ENCODE results near the gene A1BG. TPM values are rescaled to one million over a fixed set of nuclear protein-coding genes. Genes with fewer than 3 reads are reported as not detected.

The A1BG gene
- total RNA-seq, 2 donors from 2014 or later: 3.6 to 4.7 TPM

DNA sequence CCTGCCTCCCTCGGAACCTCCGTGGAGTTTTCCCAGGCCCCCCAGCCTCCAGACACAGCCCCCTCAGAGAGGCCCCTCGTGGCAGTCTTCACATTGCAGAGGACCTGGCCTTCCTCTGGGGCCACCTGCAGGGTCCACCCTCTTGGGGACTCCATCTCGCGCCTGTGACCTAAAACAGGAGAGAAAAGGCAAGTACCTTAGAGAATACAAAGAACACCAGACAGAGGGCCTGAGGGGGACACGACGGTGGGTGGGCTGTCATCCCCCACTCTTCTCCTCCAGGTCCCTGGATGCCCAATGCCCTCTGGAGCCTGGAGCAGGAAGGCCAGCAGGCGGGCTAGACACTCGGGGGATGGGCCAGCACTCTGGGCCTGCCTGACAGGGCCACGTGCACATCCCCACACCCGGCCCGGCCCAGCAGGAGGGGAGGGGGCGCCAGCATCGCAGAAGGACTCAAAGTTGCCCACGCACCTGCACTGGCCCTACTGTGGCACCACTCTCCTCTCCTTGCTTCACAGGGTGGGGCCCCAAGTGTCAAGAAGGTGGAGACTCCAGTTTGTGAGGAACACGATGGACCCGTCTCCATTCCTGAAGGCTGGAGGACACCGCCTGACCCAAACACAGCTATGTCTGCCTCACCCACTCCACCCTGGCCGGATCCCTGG, 4.3 kb upstream of the A1BG start:
- Histone ChIP-seq H3K27ac (no peak overlapping the region), H3K9me3 (no peaks in the 10 kb centered on the region), H3K4me3 (no peak overlapping the region), H3K27me3 (peaks cover 5% of the 10 kb centered on the region), H3K4me1 (peaks cover 3% of the 10 kb centered on the region), H3K9ac (ENCODE audit: low read depth in 2 of 2, low read length in 2 of 2) (no peak overlapping the region), H3K36me3 (no peaks in the 10 kb centered on the region)
- DNase-seq: no peak
- intact Hi-C loops (cut with DNase I): no loop called here
- TF ChIP-seq, protein P1, sequence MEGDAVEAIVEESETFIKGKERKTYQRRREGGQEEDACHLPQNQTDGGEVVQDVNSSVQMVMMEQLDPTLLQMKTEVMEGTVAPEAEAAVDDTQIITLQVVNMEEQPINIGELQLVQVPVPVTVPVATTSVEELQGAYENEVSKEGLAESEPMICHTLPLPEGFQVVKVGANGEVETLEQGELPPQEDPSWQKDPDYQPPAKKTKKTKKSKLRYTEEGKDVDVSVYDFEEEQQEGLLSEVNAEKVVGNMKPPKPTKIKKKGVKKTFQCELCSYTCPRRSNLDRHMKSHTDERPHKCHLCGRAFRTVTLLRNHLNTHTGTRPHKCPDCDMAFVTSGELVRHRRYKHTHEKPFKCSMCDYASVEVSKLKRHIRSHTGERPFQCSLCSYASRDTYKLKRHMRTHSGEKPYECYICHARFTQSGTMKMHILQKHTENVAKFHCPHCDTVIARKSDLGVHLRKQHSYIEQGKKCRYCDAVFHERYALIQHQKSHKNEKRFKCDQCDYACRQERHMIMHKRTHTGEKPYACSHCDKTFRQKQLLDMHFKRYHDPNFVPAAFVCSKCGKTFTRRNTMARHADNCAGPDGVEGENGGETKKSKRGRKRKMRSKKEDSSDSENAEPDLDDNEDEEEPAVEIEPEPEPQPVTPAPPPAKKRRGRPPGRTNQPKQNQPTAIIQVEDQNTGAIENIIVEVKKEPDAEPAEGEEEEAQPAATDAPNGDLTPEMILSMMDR (IDR thresholded peaks at IDR 0.05): no peak

DNA sequence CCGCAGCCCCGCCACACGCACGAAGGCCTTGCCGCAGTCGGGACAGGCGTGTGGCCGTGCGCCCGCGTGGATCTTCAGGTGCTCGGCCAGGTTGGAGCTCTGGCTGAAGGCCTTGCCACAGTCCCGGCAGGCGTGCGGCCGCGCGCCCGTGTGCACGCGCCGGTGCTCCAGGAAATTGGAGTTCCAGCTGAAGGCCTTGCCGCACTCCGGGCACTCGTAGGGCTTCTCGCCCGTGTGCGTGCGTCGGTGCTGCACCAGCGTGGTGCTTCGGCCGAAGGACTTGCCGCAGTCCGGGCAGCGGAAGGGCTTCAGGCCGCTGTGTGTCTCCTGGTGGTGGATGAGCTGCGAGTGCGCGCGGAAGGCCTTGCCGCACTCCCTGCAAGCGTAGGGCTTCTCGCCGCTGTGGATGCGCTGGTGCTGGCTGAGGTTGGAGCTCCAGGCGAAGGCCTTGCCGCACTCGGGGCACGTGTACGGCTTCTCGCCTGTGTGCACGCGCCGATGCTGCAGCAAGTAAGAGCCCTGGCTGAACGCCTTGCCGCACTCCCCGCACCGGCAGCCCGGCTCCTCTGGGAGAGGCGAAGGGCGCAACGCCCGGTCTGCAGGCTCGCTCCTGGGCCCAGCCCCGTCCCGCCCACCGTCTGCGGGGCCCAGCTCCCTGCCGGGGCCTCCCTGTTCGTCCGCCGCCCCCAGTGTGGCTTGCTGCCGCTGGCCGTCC, 3.6 kb upstream of the A1BG start:
- Histone ChIP-seq H3K27ac (no peak overlapping the region), H3K9ac (ENCODE audit: low read depth in 2 of 2, low read length in 2 of 2) (no peak overlapping the region), H3K4me3 (peak overlapping the region; percentile 15), H3K36me3 (no peaks in the 10 kb centered on the region), H3K27me3 (peaks cover 5% of the 10 kb centered on the region), H3K4me1 (peaks cover 3% of the 10 kb centered on the region), H3K9me3 (no peaks in the 10 kb centered on the region)
- TF ChIP-seq, protein P1 (IDR thresholded peaks at IDR 0.05): no peak
- intact Hi-C loops (cut with DNase I): no loop called here
- no peak for DNase-seq

DNA sequence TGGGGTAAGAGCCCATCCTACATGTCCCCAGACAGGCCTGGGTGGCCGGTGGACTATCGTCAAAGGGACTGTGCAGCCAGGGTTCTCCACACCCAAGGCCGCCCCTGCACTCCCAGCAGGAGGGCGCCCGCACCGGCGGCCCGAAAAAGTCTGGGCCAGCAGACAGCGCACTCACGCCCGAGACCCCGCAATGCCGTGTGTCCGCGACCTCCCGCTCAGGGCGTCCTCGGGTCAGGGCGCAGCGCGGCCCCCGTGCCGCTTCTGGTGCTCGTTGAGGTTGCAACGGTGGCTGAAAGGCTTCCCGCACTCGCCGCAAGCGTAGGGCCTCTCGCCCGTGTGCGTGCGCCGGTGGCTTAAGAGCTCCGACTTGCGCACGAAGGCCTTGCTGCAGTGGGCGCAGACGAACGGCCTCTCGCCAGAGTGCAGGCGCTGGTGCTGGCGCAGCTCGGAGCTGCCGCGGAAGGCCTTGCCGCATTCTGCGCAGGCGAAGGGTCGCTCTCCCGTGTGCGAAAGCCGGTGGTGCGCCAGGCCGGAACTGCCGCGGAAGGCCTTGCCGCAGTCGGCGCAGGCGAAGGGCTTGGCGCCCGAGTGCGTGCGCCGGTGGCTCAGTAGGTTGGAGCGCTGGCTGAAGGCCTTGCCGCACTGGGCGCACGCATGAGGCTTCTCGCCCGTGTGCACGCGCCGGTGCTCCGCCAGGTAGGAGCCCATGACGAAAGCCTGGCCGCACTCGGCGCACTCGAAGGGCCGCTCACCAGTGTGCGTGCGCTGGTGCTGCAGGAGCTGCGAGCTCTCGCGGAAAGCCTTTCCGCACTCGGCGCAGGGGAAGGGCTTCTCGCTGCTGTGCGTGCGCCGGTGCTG, 2.8 kb upstream of the A1BG start:
- H3K9ac ChIP-seq (ENCODE audit: low read depth in 2 of 2, low read length in 2 of 2): peak overlapping the region in 1 of 2 donors; percentile 14
- no peak overlapping the region for H3K27ac ChIP-seq
- DNase-seq: no peak
- H3K4me3 ChIP-seq: peak overlapping the region; percentile 15
- H3K36me3 ChIP-seq: no peaks in the 10 kb centered on the region
- peaks cover 5% of the 10 kb centered on the region for H3K27me3 ChIP-seq
- no peaks in the 10 kb centered on the region for H3K9me3 ChIP-seq
- TF ChIP-seq, protein P1 (IDR thresholded peaks at IDR 0.05): no peak
- intact Hi-C loops (cut with DNase I): no loop called here
- no peaks in the 10 kb centered on the region for H3K4me1 ChIP-seq

DNA sequence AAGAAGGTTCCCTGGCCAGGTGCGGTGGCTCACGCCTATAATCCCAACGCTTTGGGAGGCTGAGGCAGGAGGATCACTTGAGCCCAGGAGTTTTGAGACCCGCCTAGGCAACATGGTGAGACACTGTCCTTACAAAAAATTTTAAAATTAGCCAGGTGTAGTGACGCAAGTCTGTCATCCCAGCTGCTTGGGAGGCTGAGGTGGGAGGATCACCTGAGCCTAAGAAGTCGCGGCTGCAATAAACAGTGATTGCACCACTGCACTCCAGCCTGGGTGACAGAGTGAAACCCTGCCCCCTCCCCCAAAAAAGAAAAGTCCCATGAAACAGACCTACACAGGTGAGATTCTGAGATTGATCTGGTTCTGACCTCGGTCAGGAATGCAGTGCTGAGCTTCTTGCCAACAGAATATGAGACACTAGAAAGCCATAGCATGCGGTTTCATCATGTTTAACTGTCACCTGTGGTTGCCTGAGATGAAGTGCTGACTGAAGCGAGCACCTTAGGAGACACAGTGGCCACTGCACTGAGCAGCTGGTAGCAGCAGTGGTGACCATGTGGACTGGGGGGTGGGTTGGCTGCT, 2.0 kb upstream of the A1BG start:
- intact Hi-C loops (cut with DNase I): no loop called here
- no peaks in the 10 kb centered on the region for H3K9me3 ChIP-seq
- no peak overlapping the region for H3K27ac ChIP-seq
- no peak for DNase-seq
- H3K9ac ChIP-seq (ENCODE audit: low read depth in 2 of 2, low read length in 2 of 2): no peak overlapping the region
- H3K36me3 ChIP-seq: no peaks in the 10 kb centered on the region
- TF ChIP-seq, protein P1 (IDR thresholded peaks at IDR 0.05): no peak
- peaks cover 5% of the 10 kb centered on the region for H3K27me3 ChIP-seq
- H3K4me1 ChIP-seq: no peaks in the 10 kb centered on the region
- no peak overlapping the region for H3K4me3 ChIP-seq

DNA sequence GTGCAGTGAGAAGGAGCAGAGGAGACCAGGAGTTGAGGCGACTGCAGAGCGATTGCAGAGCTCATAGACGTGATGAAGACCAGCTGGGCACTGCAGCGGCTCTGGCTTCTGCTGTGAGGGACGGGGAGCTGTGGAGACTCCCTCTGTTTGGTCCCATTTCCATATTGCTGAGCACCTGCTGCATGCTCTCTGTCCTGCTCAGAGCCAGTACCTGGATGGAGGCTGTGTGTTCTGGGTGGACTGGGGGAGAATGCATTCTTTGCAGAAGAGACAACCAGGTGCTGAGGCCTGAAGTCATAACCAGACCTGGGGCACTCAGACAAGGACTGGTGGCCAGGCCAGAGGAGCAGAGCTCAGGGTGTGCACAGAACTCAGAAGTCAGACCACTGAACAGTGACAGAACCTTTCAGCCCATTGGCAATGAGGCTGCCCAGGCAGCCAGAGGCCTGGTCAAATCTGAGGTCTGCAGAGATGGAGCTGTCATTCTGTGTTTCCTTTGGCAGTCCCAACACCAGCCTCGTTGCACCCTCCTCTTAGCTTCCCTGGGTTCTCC, 1.3 kb upstream of the A1BG start:
- Histone ChIP-seq H3K4me1 (no peaks in the 10 kb centered on the region), H3K4me3 (no peak overlapping the region), H3K27me3 (peaks cover 5% of the 10 kb centered on the region), H3K9ac (ENCODE audit: low read depth in 2 of 2, low read length in 2 of 2) (no peak overlapping the region), H3K27ac (no peak overlapping the region), H3K9me3 (no peaks in the 10 kb centered on the region), H3K36me3 (no peaks in the 10 kb centered on the region)
- TF ChIP-seq, protein P1 (IDR thresholded peaks at IDR 0.05): no peak
- no peak for DNase-seq
- intact Hi-C loops (cut with DNase I): no loop called here

All from colonic mucosa (tissue), 4 donors.